IMR-90 (cell line): ENCODE measurements around the gene ASAP2. TPM values are rescaled to one million over a fixed set of nuclear protein-coding genes. Genes with fewer than 3 reads are reported as not detected.

Experiments used
- ATAC-seq: fragments of 200-7000 bp; cut with Tn5 transposase; 2 replicates; pipeline ENCODE4 v1.9.1; 2020; ENCODE audit warnings: low read depth, mild to moderate bottlenecking, moderate library complexity
- BruUV-seq: library from RNA; stranded (reverse); fragments of 400-500 nt; replicated peaks from 2 replicates; lab custom pipeline; 2021; lab: Mats Ljungman, UMichigan
- CTCF ChIA-PET: fragments of 300-600 bp; formaldehyde crosslinking; extraction: SDS; loops from one replicate; lab custom pipeline; 2021; ENCODE audit warnings: antibody characterized with exemption; lab: Yijun Ruan, JAX
- POLR2A ChIA-PET: fragments of 300-600 bp; sonication (Branson Sonifier 250); formaldehyde crosslinking; loops from one replicate; lab custom pipeline; 2022; ENCODE audit warnings: antibody characterized with exemption; ENCODE audit not compliant: unreplicated experiment; lab: Charles Lee
- DNase-seq: peaks from one replicate; pipeline ENCODE4 v3.0.0; 2013
- H2AFZ ChIP-seq: replicated peaks from 2 replicates; pipeline ENCODE3; 2013; ENCODE audit warnings: low read length, mild to moderate bottlenecking; ENCODE audit not compliant: poor library complexity
- H2AK5ac ChIP-seq: 2 replicates; pipeline ENCODE4 v1.6.1; 2013; ENCODE audit warnings: low read depth, low read length, inconsistent platforms
- H2AK9ac ChIP-seq: replicated peaks from 2 replicates; pipeline ENCODE3; 2013; ENCODE audit warnings: mild to moderate bottlenecking, low read depth, low read length, moderate library complexity; ENCODE audit not compliant: poor library complexity
- H2BK120ac ChIP-seq: 2 replicates; pipeline ENCODE4 v1.6.1; 2013; ENCODE audit warnings: low read depth, low read length, inconsistent platforms
- H2BK15ac ChIP-seq: 3 replicates; pipeline ENCODE4 v1.6.1; 2013; ENCODE audit warnings: low read depth, low read length, inconsistent platforms
- H2BK20ac ChIP-seq: 2 replicates; pipeline ENCODE4 v1.6.1; 2013; ENCODE audit warnings: low read depth, mild to moderate bottlenecking, inconsistent platforms, low read length, moderate library complexity
- H2BK5ac ChIP-seq: 2 replicates; pipeline ENCODE4 v1.6.1; 2013; ENCODE audit warnings: mild to moderate bottlenecking, low read depth, low read length, inconsistent platforms; ENCODE audit not compliant: poor library complexity, severe bottlenecking
- H3K14ac ChIP-seq: replicated peaks from 2 replicates; pipeline ENCODE4 v1.6.1; 2013; ENCODE audit warnings: low read depth, low read length, inconsistent platforms
- H3K18ac ChIP-seq: 2 replicates; pipeline ENCODE4 v1.6.1; 2013; ENCODE audit warnings: low read depth, low read length, control low read depth
- H3K23ac ChIP-seq: 2 replicates; pipeline ENCODE4 v1.6.1; 2013; ENCODE audit warnings: low read depth, low read length, inconsistent platforms
- H3K27ac ChIP-seq: 2 replicates; pipeline ENCODE4 v1.5.1; 2013; ENCODE audit warnings: mild to moderate bottlenecking, control low read depth, low read length; ENCODE audit not compliant: insufficient read depth
- H3K27me3 ChIP-seq: 2 replicates; pipeline ENCODE4 v1.6.1; 2013; ENCODE audit warnings: low read length; ENCODE audit not compliant: control insufficient read depth, insufficient read depth
- H3K36me3 ChIP-seq: 2 replicates; pipeline ENCODE4 v1.6.1; 2013; ENCODE audit warnings: low read length, mixed read lengths; ENCODE audit not compliant: control insufficient read depth, insufficient read depth
- H3K4ac ChIP-seq: 2 replicates; pipeline ENCODE4 v1.6.1; 2013; ENCODE audit warnings: low read depth, low read length, inconsistent platforms
- H3K4me1 ChIP-seq: 2 replicates; pipeline ENCODE4 v1.6.1; 2013; ENCODE audit warnings: low read length, mixed read lengths; ENCODE audit not compliant: control insufficient read depth, insufficient read depth
- H3K4me2 ChIP-seq: 2 replicates; pipeline ENCODE4 v1.6.1; 2013; ENCODE audit warnings: low read depth, mild to moderate bottlenecking, control low read depth, low read length, moderate library complexity
- H3K4me3 ChIP-seq: 2 replicates; pipeline ENCODE4 v1.5.1; 2013; ENCODE audit warnings: low read depth, mild to moderate bottlenecking, control low read depth, low read length, moderate library complexity; ENCODE audit not compliant: insufficient read depth
- H3K56ac ChIP-seq: 2 replicates; pipeline ENCODE4 v1.6.1; 2013; ENCODE audit warnings: low read length, inconsistent platforms; ENCODE audit not compliant: insufficient read depth; ENCODE audit errors: extremely low read depth
- H3K79me1 ChIP-seq, 2 experiments: 2 replicates each; pipeline ENCODE4 v1.6.1; 2013; ENCODE audit warnings: low read length in 2 of 2, inconsistent platforms in 1 of 2, low read depth in 1 of 2
- H3K9ac ChIP-seq: 2 replicates; pipeline ENCODE4 v1.6.1; 2013; ENCODE audit warnings: low read depth, low read length, control low read depth
- H3K9me1 ChIP-seq: 2 replicates; pipeline ENCODE4 v1.6.1; 2013; ENCODE audit warnings: low read length, inconsistent platforms; ENCODE audit not compliant: insufficient read depth
- H3K9me3 ChIP-seq: 2 replicates; pipeline ENCODE4 v1.6.1; 2013; ENCODE audit warnings: low read length; ENCODE audit not compliant: control insufficient read depth, insufficient read depth
- H4K20me1 ChIP-seq: 2 replicates; pipeline ENCODE4 v1.6.1; 2013; ENCODE audit warnings: low read length, inconsistent platforms; ENCODE audit not compliant: insufficient read depth
- H4K5ac ChIP-seq: 2 replicates; pipeline ENCODE4 v1.6.1; 2013; ENCODE audit warnings: mild to moderate bottlenecking, low read depth, low read length, control low read depth
- H4K8ac ChIP-seq, 2 experiments: 2 replicates each; pipeline ENCODE4 v1.6.1; 2013; ENCODE audit warnings: low read depth in 2 of 2, low read length in 2 of 2, control low read depth in 1 of 2, inconsistent platforms in 1 of 2
- H4K91ac ChIP-seq: 2 replicates; pipeline ENCODE4 v1.6.1; 2013; ENCODE audit warnings: low read depth, low read length, inconsistent platforms; ENCODE audit not compliant: insufficient read depth
- BHLHE40 ChIP-seq: fragments of 150-350 bp; IDR thresholded peaks from 2 replicates; pipeline ENCODE4 v1.6.1; 2016; ENCODE audit warnings: mild to moderate bottlenecking, low read depth, low read length
- CEBPB ChIP-seq: IDR thresholded peaks from 2 replicates; pipeline ENCODE4 v1.6.1; 2012; ENCODE audit warnings: low read depth, low read length, improper control_type of control experiment
- CHD1 ChIP-seq: IDR thresholded peaks from 2 replicates; pipeline ENCODE4 v1.6.1; 2012; ENCODE audit warnings: low read depth, low read length, improper control_type of control experiment
- FOS ChIP-seq: fragments of 150-350 bp; IDR thresholded peaks from 2 replicates; pipeline ENCODE4 v1.6.1; 2016; ENCODE audit warnings: low read depth, low read length
- MAFK ChIP-seq: IDR thresholded peaks from 2 replicates; pipeline ENCODE4 v1.6.1; 2012; ENCODE audit warnings: low read depth, low read length, improper control_type of control experiment
- MAZ ChIP-seq: IDR thresholded peaks from 2 replicates; pipeline ENCODE4 v1.6.1; 2012; ENCODE audit warnings: low read depth, mild to moderate bottlenecking, low read length, improper control_type of control experiment, moderate library complexity, borderline replicate concordance
- MXI1 ChIP-seq: IDR thresholded peaks from 2 replicates; pipeline ENCODE4 v1.6.1; 2012; ENCODE audit warnings: low read depth, mild to moderate bottlenecking, low read length, moderate library complexity, borderline replicate concordance
- POLR2A ChIP-seq: IDR thresholded peaks from 2 replicates; pipeline ENCODE4 v1.6.1; 2012; ENCODE audit warnings: mild to moderate bottlenecking, low read depth, low read length
- RAD21 ChIP-seq: IDR thresholded peaks from 2 replicates; pipeline ENCODE4 v1.6.1; 2012; ENCODE audit warnings: low read length, improper control_type of control experiment
- RCOR1 ChIP-seq: IDR thresholded peaks from 2 replicates; pipeline ENCODE4 v1.6.1; 2012; ENCODE audit warnings: mild to moderate bottlenecking, low read length, improper control_type of control experiment; ENCODE audit not compliant: insufficient replicate concordance
- RFX5 ChIP-seq: IDR thresholded peaks from 2 replicates; pipeline ENCODE4 v1.8.0; 2012; ENCODE audit warnings: low read depth, mild to moderate bottlenecking, low read length, moderate library complexity
- SMC3 ChIP-seq: fragments of 150-350 bp; IDR thresholded peaks from 2 replicates; pipeline ENCODE4 v1.6.1; 2016; ENCODE audit warnings: low read depth, mild to moderate bottlenecking, antibody characterized with exemption, low read length, moderate library complexity
- WGBS, 2 experiments: methylation state at CpG; one replicate each; pipeline versions ENCODE4 v1.1.5 to v1.1.7; 2013; ENCODE audit warnings: missing lambda C conversion rate in 2 of 2; ENCODE audit not compliant: insufficient read length in 1 of 2; ENCODE audit errors: extremely low coverage in 2 of 2; 5-methylcytosine and 5-hydroxymethylcytosine counted together
- dilution Hi-C: fragments of 300-500 bp; cut with HindIII; formaldehyde crosslinking; loops from one replicate; pipeline ENCODE4 v1.14.3; 2018; ENCODE audit warnings: low sequenced_read_pairs; ENCODE audit not compliant: unreplicated experiment
- in situ Hi-C: fragments of 300-500 bp; cut with MboI; formaldehyde crosslinking; loops from 3 replicates; pipeline ENCODE4 v1.14.3; 2019; ENCODE audit warnings: low sequenced_read_pairs, inconsistent platforms, mixed read lengths
- intact Hi-C: fragments of 100-400 bp; cut with micrococcal nuclease; formaldehyde crosslinking; loops from 2 replicates; pipeline ENCODE4 v1.10.0; 2022
- polyA plus RNA-seq, 3 experiments: library from polyadenylated mRNA; depleted of rRNA; stranded (reverse); fragments of >200 nt; gene quantifications; 2 replicates each; pipeline ENCODE4 v1.2.3, GENCODE V29; 2012; ENCODE audit warnings: low replicate concordance in 1 of 3
- total RNA-seq: library from RNA; depleted of rRNA; stranded (reverse); fragments of >200 nt; gene quantifications from 2 replicates; pipeline ENCODE4 v1.2.3, GENCODE V29; 2012
- TF ChIP-seq, protein P1 (sequence below): fragments of 150-350 bp; IDR thresholded peaks from 2 replicates; pipeline ENCODE4 v1.6.1; 2016; ENCODE audit warnings: low read depth, mild to moderate bottlenecking, low read length, moderate library complexity, borderline replicate concordance
- TF ChIP-seq, protein P2 (sequence below): conservative IDR thresholded peaks from 2 replicates; pipeline ENCODE4 v1.5.1; 2012; ENCODE audit warnings: mild to moderate bottlenecking, low read depth, low read length, improper control_type of control experiment
- TF ChIP-seq, protein P3 (sequence below): fragments of 150-350 bp; IDR thresholded peaks from 2 replicates; pipeline ENCODE4 v1.6.1; 2017; ENCODE audit warnings: mild to moderate bottlenecking, antibody characterized with exemption, low read length, low read depth

ASAP2 gene
- total and polyA plus RNA-seq, 2 of the 4 experiments (the other 2 are of a cell fraction) = 19.7 to 28.1 TPM

DNA sequence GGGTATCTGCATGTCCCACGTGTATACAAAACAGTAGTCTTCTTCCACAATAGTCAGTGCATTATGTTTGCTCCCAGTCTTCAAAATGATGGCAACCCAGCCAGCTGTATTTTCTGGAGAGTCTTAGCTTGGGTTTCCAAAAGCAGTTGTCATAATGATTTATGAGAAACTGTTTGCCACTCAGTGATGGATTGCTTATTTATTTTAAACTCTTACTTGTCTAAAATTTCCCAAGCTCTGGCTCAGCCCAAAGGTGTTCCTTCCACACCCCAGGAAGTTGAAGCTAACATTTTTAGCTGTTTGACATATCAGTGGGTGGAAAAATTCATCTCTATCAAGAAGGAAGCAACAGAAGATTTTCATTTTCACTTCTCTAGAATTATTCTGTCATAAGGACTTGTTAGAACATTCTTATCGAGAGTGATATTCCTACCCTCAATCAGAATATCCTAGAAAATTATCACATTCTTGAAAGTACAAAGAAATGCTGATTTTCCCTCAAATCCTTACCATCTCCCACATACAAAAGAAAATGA lies 78.8 kb downstream of the ASAP2 start:
- CTCF ChIA-PET = interaction anchor here (0.9 kb wide), 1 partner anchor 11 kb away, joined by 3 read pairs; no protein-coding TSS in a partner anchor
- H3K18ac ChIP-seq = no peak overlapping the region
- no peak overlapping the region for H2AK5ac ChIP-seq
- in situ Hi-C loops = no loop called here
- POLR2A ChIA-PET = no interaction called here
- no peak overlapping the region for H2BK120ac ChIP-seq
- no peak overlapping the region for H3K4me2 ChIP-seq
- no peak overlapping the region for H2AFZ ChIP-seq
- intact Hi-C loops = loop anchor here (5.0 kb wide), 2 partner anchors 78 to 143 kb away; partner anchors contain the start of gene ASAP2
- H3K4me1 ChIP-seq = peaks cover 17% of the 10 kb centered on the region
- 0 out of 2 replicates have a peak overlapping the region, but pooled peaks have one; percentile 43 for H3K14ac ChIP-seq
- H3K4me3 ChIP-seq = no peak overlapping the region
- peaks cover 6% of the 10 kb centered on the region; the same call in 1 of the 2 replicates for H3K36me3 ChIP-seq
- peak overlapping the region; percentile 34; the same call in 1 of the 2 replicates for H3K4ac ChIP-seq
- H3K9ac ChIP-seq = no peak overlapping the region
- no peaks in the 10 kb centered on the region for H3K27me3 ChIP-seq
- no peak for DNase-seq
- no CpG with 5 or more reads among the region's 2 CpGs for WGBS, 2 experiments
- no peak overlapping the region for H2AK9ac ChIP-seq
- no peak overlapping the region for H2BK15ac ChIP-seq
- peak overlapping the region; percentile 73 for H2BK5ac ChIP-seq
- H3K27ac ChIP-seq = no peak overlapping the region
- no peak for ATAC-seq
- peaks cover 5% of the 10 kb centered on the region; the same call in 1 of the 2 replicates for H4K20me1 ChIP-seq
- H4K5ac ChIP-seq = no peak overlapping the region
- dilution Hi-C loops = no loop called here
- H3K56ac ChIP-seq = no peak overlapping the region
- H4K91ac ChIP-seq = 0 out of 2 replicates have a peak overlapping the region, but pooled peaks have one; percentile 13
- H3K9me1 ChIP-seq = peaks cover 21% of the 10 kb centered on the region
- H3K9me3 ChIP-seq = no peaks in the 10 kb centered on the region
- TF ChIP-seq, protein P1, sequence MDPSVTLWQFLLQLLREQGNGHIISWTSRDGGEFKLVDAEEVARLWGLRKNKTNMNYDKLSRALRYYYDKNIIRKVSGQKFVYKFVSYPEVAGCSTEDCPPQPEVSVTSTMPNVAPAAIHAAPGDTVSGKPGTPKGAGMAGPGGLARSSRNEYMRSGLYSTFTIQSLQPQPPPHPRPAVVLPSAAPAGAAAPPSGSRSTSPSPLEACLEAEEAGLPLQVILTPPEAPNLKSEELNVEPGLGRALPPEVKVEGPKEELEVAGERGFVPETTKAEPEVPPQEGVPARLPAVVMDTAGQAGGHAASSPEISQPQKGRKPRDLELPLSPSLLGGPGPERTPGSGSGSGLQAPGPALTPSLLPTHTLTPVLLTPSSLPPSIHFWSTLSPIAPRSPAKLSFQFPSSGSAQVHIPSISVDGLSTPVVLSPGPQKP = no peak
- TF ChIP-seq MAFK (no peak), RCOR1 (no peak), BHLHE40 (no peak), SMC3 (no peak), FOS (no peak), RFX5 (no peak), CHD1 (no peak), POLR2A (no peak), CEBPB (no peak), MXI1 (no peak), MAZ (no peak), RAD21 (no peak)
- TF ChIP-seq, protein P2, sequence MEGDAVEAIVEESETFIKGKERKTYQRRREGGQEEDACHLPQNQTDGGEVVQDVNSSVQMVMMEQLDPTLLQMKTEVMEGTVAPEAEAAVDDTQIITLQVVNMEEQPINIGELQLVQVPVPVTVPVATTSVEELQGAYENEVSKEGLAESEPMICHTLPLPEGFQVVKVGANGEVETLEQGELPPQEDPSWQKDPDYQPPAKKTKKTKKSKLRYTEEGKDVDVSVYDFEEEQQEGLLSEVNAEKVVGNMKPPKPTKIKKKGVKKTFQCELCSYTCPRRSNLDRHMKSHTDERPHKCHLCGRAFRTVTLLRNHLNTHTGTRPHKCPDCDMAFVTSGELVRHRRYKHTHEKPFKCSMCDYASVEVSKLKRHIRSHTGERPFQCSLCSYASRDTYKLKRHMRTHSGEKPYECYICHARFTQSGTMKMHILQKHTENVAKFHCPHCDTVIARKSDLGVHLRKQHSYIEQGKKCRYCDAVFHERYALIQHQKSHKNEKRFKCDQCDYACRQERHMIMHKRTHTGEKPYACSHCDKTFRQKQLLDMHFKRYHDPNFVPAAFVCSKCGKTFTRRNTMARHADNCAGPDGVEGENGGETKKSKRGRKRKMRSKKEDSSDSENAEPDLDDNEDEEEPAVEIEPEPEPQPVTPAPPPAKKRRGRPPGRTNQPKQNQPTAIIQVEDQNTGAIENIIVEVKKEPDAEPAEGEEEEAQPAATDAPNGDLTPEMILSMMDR = no peak
- TF ChIP-seq, protein P3, sequence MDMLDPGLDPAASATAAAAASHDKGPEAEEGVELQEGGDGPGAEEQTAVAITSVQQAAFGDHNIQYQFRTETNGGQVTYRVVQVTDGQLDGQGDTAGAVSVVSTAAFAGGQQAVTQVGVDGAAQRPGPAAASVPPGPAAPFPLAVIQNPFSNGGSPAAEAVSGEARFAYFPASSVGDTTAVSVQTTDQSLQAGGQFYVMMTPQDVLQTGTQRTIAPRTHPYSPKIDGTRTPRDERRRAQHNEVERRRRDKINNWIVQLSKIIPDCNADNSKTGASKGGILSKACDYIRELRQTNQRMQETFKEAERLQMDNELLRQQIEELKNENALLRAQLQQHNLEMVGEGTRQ = no peak
- H3K23ac ChIP-seq = 0 out of 2 replicates have a peak overlapping the region, but pooled peaks have one; percentile 7
- BruUV-seq = no TSS peak
- peak overlapping the region in 1 of 2 experiments; percentile 14; a peak in 2 of 4 replicates for H4K8ac ChIP-seq
- no peak overlapping the region for H2BK20ac ChIP-seq
- peaks cover 48 to 82% of the 10 kb centered on the region in 2 experiments for H3K79me1 ChIP-seq
